ENCODE measurements around the gene JADE1.

JADE1 gene

GRCh38 chr4:128879971-128880370 lies 70.5 kb downstream of the JADE1 start:
- DNase-seq (ENCODE audit: low spot score) = no peak
- Histone ChIP-seq H2AFZ (ENCODE audit: low read length) (no peak overlapping the region), H3K4me1 (ENCODE audit: control insufficient read depth in 2 of 2, insufficient read depth in 1 of 2, low read depth in 1 of 2, low read length in 2 of 2) (no peaks in the 10 kb centered on the region), H2BK5ac (ENCODE audit: low read length) (no peak overlapping the region), H3K4ac (ENCODE audit: low read length) (no peak overlapping the region), H2BK12ac (ENCODE audit: low read length) (no peak overlapping the region), H3K79me1 (ENCODE audit: low read depth, low read length) (no peaks in the 10 kb centered on the region), H4K8ac (ENCODE audit: low read depth, low read length) (no peak overlapping the region), H4K91ac (ENCODE audit: low read depth, low read length, poor library complexity) (no peak overlapping the region), H3K23ac (ENCODE audit: low read depth, low read length, poor library complexity) (no peak overlapping the region), H3K27ac (replicated peaks; ENCODE audit: low read length) (no peak overlapping the region), H3K14ac (ENCODE audit: low read length) (no peak overlapping the region), H3K18ac (ENCODE audit: low read length) (no peak overlapping the region), H2BK15ac (ENCODE audit: low read length) (no peak overlapping the region), H3K9ac (ENCODE audit: low read depth, low read length, poor library complexity) (no peak overlapping the region), H3K4me3 (ENCODE audit: low read length in 2 of 2) (no peak overlapping the region), H3K27me3 (ENCODE audit: control insufficient read depth in 3 of 3, insufficient read depth in 3 of 3, low read depth in 1 of 3, low read length in 3 of 3) (no peaks in the 10 kb centered on the region), H3K36me3 (replicated peaks in 1 of 2; ENCODE audit: control insufficient read depth in 2 of 2, insufficient read depth in 2 of 2, low read length in 2 of 2) (peaks cover 0 to 17% of the 10 kb centered on the region in 2 donors), H2BK120ac (ENCODE audit: low read depth, low read length) (no peak overlapping the region), H2AK5ac (ENCODE audit: low read depth, low read length) (no peak overlapping the region), H3K4me2 (ENCODE audit: insufficient read depth, low read length, poor library complexity, severe bottlenecking) (no peak overlapping the region), H3K9me3 (replicated peaks in 1 of 2; ENCODE audit: control insufficient read depth in 2 of 2, insufficient read depth in 1 of 2, low read depth in 1 of 2, low read length in 2 of 2) (no peaks in the 10 kb centered on the region)
- no CpG with 5 or more reads among the region's 2 CpGs for WGBS, 2 donors (ENCODE audit: extremely low coverage in 2 of 2, insufficient read length in 2 of 2, insufficient replicate concordance in 1 of 2)

- H3K14ac ChIP-seq (ENCODE audit: low read length) = no peak overlapping the region
- no peak overlapping the region for H2BK12ac ChIP-seq (ENCODE audit: low read length)
- H3K9ac ChIP-seq (ENCODE audit: low read depth, low read length, poor library complexity) = no peak overlapping the region
- no peak overlapping the region for H3K4me2 ChIP-seq (ENCODE audit: insufficient read depth, low read length, poor library complexity, severe bottlenecking)
- peaks cover 0 to 12% of the 10 kb centered on the region in 2 donors for H3K36me3 ChIP-seq (replicated peaks in 1 of 2; ENCODE audit: control insufficient read depth in 2 of 2, insufficient read depth in 2 of 2, low read length in 2 of 2)
- no peak overlapping the region for H3K4ac ChIP-seq (ENCODE audit: low read length)
- H2AFZ ChIP-seq (ENCODE audit: low read length) = no peak overlapping the region
- no peak for DNase-seq (ENCODE audit: low spot score)
- H3K18ac ChIP-seq (ENCODE audit: low read length) = no peak overlapping the region
- no peaks in the 10 kb centered on the region for H3K79me1 ChIP-seq (ENCODE audit: low read depth, low read length)
- no peak overlapping the region for H2AK5ac ChIP-seq (ENCODE audit: low read depth, low read length)
- H4K8ac ChIP-seq (ENCODE audit: low read depth, low read length) = no peak overlapping the region
- H2BK5ac ChIP-seq (ENCODE audit: low read length) = no peak overlapping the region
- H3K27me3 ChIP-seq (ENCODE audit: control insufficient read depth in 3 of 3, insufficient read depth in 3 of 3, low read depth in 1 of 3, low read length in 3 of 3) = no peaks in the 10 kb centered on the region
- no CpG with 5 or more reads among the region's 4 CpGs for WGBS, 2 donors (ENCODE audit: extremely low coverage in 2 of 2, insufficient read length in 2 of 2, insufficient replicate concordance in 1 of 2)
- H4K91ac ChIP-seq (ENCODE audit: low read depth, low read length, poor library complexity) = no peak overlapping the region
- no peak overlapping the region for H2BK120ac ChIP-seq (ENCODE audit: low read depth, low read length)
- H3K9me3 ChIP-seq (replicated peaks in 1 of 2; ENCODE audit: control insufficient read depth in 2 of 2, insufficient read depth in 1 of 2, low read depth in 1 of 2, low read length in 2 of 2) = no peaks in the 10 kb centered on the region
- no peak overlapping the region for H3K4me3 ChIP-seq (ENCODE audit: low read length in 2 of 2)
- H3K27ac ChIP-seq (replicated peaks; ENCODE audit: low read length) = no peak overlapping the region
- no peak overlapping the region for H2BK15ac ChIP-seq (ENCODE audit: low read length)
- no peaks in the 10 kb centered on the region for H3K4me1 ChIP-seq (ENCODE audit: control insufficient read depth in 2 of 2, insufficient read depth in 1 of 2, low read depth in 1 of 2, low read length in 2 of 2)
- no peak overlapping the region for H3K23ac ChIP-seq (ENCODE audit: low read depth, low read length, poor library complexity)
Measured at GRCh38 chr4:128880662-128881061, 71.2 kb downstream of the JADE1 start.

GRCh38 chr4:128904821-128905220 lies 95.3 kb downstream of the JADE1 start:
- no peaks in the 10 kb centered on the region for H3K36me3 ChIP-seq (replicated peaks in 1 of 2; ENCODE audit: control insufficient read depth in 2 of 2, insufficient read depth in 2 of 2, low read length in 2 of 2)
- H4K91ac ChIP-seq (ENCODE audit: low read depth, low read length, poor library complexity) = no peak overlapping the region
- no CpG with 5 or more reads among the region's 3 CpGs for WGBS, 2 donors (ENCODE audit: extremely low coverage in 2 of 2, insufficient read length in 2 of 2, insufficient replicate concordance in 1 of 2)
- H2AFZ ChIP-seq (ENCODE audit: low read length) = no peak overlapping the region
- no peaks in the 10 kb centered on the region for H3K9me3 ChIP-seq (replicated peaks in 1 of 2; ENCODE audit: control insufficient read depth in 2 of 2, insufficient read depth in 1 of 2, low read depth in 1 of 2, low read length in 2 of 2)
- H3K18ac ChIP-seq (ENCODE audit: low read length) = no peak overlapping the region
- no peaks in the 10 kb centered on the region for H3K27me3 ChIP-seq (ENCODE audit: control insufficient read depth in 3 of 3, insufficient read depth in 3 of 3, low read depth in 1 of 3, low read length in 3 of 3)
- H3K14ac ChIP-seq (ENCODE audit: low read length) = no peak overlapping the region
- H4K8ac ChIP-seq (ENCODE audit: low read depth, low read length) = no peak overlapping the region
- H2BK5ac ChIP-seq (ENCODE audit: low read length) = no peak overlapping the region
- H3K9ac ChIP-seq (ENCODE audit: low read depth, low read length, poor library complexity) = no peak overlapping the region
- no peak overlapping the region for H3K4me3 ChIP-seq (ENCODE audit: low read length in 2 of 2)
- no peak overlapping the region for H3K4me2 ChIP-seq (ENCODE audit: insufficient read depth, low read length, poor library complexity, severe bottlenecking)
- DNase-seq (ENCODE audit: low spot score) = no peak
- no peak overlapping the region for H3K23ac ChIP-seq (ENCODE audit: low read depth, low read length, poor library complexity)
- H2AK5ac ChIP-seq (ENCODE audit: low read depth, low read length) = no peak overlapping the region
- H3K27ac ChIP-seq (replicated peaks; ENCODE audit: low read length) = no peak overlapping the region
- H2BK120ac ChIP-seq (ENCODE audit: low read depth, low read length) = no peak overlapping the region
- peaks cover 0 to 5% of the 10 kb centered on the region in 2 donors for H3K4me1 ChIP-seq (ENCODE audit: control insufficient read depth in 2 of 2, insufficient read depth in 1 of 2, low read depth in 1 of 2, low read length in 2 of 2)
- H3K4ac ChIP-seq (ENCODE audit: low read length) = no peak overlapping the region
- H3K79me1 ChIP-seq (ENCODE audit: low read depth, low read length) = no peaks in the 10 kb centered on the region
- no peak overlapping the region for H2BK12ac ChIP-seq (ENCODE audit: low read length)
- no peak overlapping the region for H2BK15ac ChIP-seq (ENCODE audit: low read length)

GRCh38 chr4:128906581-128906980 lies 97.1 kb downstream of the JADE1 start:
- Histone ChIP-seq H3K9ac (ENCODE audit: low read depth, low read length, poor library complexity) (no peak overlapping the region), H3K4me1 (ENCODE audit: control insufficient read depth in 2 of 2, insufficient read depth in 1 of 2, low read depth in 1 of 2, low read length in 2 of 2) (peaks cover 0 to 5% of the 10 kb centered on the region in 2 donors), H2BK5ac (ENCODE audit: low read length) (no peak overlapping the region), H3K4ac (ENCODE audit: low read length) (no peak overlapping the region), H3K18ac (ENCODE audit: low read length) (no peak overlapping the region), H3K36me3 (replicated peaks in 1 of 2; ENCODE audit: control insufficient read depth in 2 of 2, insufficient read depth in 2 of 2, low read length in 2 of 2) (no peaks in the 10 kb centered on the region), H3K27ac (replicated peaks; ENCODE audit: low read length) (no peak overlapping the region), H3K4me2 (ENCODE audit: insufficient read depth, low read length, poor library complexity, severe bottlenecking) (no peak overlapping the region), H3K4me3 (ENCODE audit: low read length in 2 of 2) (no peak overlapping the region), H2BK12ac (ENCODE audit: low read length) (no peak overlapping the region), H2BK120ac (ENCODE audit: low read depth, low read length) (no peak overlapping the region), H2AK5ac (ENCODE audit: low read depth, low read length) (no peak overlapping the region), H4K8ac (ENCODE audit: low read depth, low read length) (no peak overlapping the region), H3K9me3 (replicated peaks in 1 of 2; ENCODE audit: control insufficient read depth in 2 of 2, insufficient read depth in 1 of 2, low read depth in 1 of 2, low read length in 2 of 2) (no peaks in the 10 kb centered on the region), H3K14ac (ENCODE audit: low read length) (no peak overlapping the region), H4K91ac (ENCODE audit: low read depth, low read length, poor library complexity) (no peak overlapping the region), H2AFZ (ENCODE audit: low read length) (no peak overlapping the region), H2BK15ac (ENCODE audit: low read length) (no peak overlapping the region), H3K27me3 (ENCODE audit: control insufficient read depth in 3 of 3, insufficient read depth in 3 of 3, low read depth in 1 of 3, low read length in 3 of 3) (no peaks in the 10 kb centered on the region), H3K23ac (ENCODE audit: low read depth, low read length, poor library complexity) (no peak overlapping the region), H3K79me1 (ENCODE audit: low read depth, low read length) (no peaks in the 10 kb centered on the region)
- no CpG with 5 or more reads among the region's 1 CpG for WGBS, 2 donors (ENCODE audit: extremely low coverage in 2 of 2, insufficient read length in 2 of 2, insufficient replicate concordance in 1 of 2)
- DNase-seq (ENCODE audit: low spot score) = no peak

All from neuronal stem cell (in vitro differentiated cells).